G401 (cell line): Measurements from ENCODE around the gene MRPL14. TPM values are rescaled to one million over a fixed set of nuclear protein-coding genes. Genes with fewer than 3 reads are reported as not detected.

Source experiments
- DNase-seq: peaks from one replicate; pipeline ENCODE4 v3.0.0-alpha.2; 2015; ENCODE audit warnings: low spot score
- in situ Hi-C: cut with HindIII; loops from 2 replicates; pipeline ENCODE4 v1.10.0; 2016; ENCODE audit warnings: low sequenced_read_pairs, mixed read lengths
- total RNA-seq: library from RNA; depleted of rRNA; stranded (reverse); fragments of >200 nt; shearing (Covaris generic); gene quantifications from 2 replicates; pipeline ENCODE4 v1.2.3, GENCODE V29; 2014

The MRPL14 gene
- total RNA-seq, 1 experiment from 2014 or later, result 76.4 TPM

DNA sequence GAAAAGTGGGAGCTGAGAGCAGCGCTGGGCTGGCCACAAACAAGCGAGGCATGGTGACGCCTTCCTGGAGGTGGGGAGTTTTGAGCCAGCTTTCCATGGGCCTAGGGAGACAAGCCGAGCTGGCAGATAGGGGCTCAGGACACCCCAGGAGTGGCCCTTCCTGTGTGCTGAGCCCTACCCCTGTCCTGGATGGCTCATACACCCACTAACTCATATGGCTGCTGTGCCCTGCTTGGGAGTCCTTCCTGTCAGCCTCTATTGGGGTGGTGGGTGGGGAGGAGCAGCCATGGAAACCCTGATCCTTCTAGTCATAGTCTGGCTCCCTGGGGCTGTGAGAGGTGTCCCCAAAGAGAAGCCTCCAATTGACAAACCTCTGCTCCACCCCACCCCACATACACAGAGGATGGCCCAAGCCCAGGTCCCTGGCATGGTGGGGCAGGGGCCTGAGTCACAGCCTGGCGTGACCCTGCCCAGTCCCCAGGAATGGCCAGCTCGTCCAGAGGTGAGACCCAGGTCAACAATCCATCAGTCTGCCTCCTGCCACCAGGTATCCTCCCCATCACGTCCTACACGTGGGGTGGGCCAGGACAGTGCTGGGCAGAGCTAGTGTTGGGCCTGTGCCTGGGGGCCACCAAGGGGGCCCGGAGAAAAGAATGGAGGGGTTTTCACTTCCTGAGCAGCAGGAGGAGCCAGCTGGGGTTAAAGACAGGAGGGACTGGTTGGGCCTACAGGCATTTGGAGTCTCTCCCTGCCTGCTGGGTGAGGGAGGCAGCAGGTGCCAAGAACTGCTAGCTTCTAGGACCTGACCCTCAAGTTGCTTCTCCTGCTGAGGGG, 52.2 kb downstream of the MRPL14 start:
- in situ Hi-C loops, result no loop called here

DNA sequence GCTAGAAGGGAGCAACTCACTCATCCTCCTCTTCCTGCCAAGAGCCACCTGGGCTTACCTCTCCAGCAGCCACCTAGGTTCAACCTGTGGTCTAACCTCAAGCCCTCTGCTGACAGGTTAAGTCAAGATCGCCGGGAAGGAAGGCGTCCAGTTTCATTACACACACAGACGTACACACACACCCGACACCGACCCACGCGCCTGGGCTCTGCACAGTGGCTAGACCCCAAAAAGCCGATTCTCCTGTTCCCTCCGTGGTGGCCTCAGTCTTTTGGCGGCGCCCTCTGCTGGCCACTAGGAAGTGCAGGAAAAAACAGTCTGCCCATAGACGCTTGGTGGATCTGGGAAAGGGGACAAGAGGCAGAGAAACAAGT, 52.8 kb downstream of the MRPL14 start:
- in situ Hi-C loops, result no loop called here
- DNase-seq, result peak; percentile 88

More for the DNA sequence above, 52.2 kb downstream of the MRPL14 start:
- no peak for DNase-seq

DNA sequence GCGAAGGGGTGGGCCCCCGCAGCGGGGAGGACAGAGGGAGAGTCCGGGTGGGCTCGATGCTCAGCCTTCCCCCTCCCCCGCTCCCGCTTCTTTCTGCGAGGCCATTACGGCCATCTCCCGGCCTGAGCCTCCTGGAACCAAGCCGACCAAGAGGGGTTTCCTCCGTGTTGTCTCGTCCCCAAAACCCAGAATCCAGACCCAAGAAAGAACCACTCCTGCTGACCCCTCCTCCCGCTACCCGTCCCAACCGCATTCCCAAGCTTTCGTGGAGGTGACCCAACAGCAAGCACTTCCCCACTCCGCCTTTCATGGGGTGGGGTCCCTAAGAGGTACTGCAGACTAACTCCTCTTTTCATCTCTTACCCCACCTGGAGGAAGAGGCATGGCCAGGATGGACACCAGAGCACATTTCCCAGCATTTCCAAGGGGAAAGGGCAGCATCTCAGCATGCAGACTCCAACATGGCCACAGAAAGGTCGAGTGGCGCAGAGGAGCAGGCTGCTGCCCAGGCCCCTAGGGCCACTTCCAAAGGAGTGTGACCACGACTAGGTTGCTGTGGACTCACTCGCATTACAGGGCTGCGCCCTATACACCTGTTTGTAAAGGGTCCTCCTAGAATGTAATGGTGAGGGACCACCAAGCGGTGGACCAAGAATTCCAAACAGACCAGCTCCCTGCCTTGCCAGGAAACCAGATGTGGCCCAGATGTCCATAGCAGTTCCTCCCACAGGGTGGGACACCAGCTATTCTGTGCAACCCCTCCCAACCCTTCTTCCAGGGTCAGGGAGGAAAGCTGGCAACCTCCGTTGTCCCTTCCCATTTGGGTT, 53.4 kb downstream of the MRPL14 start:
- in situ Hi-C loops, result no loop called here
- DNase-seq, result no peak

DNA sequence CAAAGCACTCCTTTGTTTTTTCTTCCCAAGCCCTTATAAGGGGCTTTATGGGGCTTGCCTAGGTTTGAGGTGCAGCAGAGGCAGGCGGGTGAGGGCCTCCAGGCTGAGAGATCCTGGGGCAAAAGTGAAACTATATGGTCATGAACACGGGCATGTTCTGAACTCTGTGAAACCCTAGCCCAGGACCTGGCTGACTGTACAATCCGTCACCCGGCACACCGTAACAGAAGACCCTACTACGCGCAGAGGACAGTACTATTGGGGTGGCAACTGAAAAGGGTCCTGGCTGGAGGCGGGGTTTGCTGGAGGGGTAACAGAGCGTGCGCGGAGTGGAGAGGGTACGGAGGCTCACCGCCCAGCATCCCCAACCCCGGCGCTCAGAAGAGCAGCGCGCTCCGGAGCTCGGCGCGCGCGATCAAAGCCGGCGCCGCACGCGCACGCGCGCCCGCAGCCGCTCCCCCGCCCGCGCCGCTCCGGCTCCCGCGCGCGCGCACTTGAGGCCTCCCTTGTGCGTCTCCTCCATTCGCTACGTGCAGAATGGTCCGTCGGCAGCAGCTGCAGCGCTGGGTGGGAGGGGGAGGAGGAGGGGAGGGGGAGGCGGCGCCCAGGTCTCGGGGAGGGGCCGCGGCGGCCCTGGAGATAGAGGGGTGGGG, 54.2 kb downstream of the MRPL14 start:
- in situ Hi-C loops, result no loop called here

DNA sequence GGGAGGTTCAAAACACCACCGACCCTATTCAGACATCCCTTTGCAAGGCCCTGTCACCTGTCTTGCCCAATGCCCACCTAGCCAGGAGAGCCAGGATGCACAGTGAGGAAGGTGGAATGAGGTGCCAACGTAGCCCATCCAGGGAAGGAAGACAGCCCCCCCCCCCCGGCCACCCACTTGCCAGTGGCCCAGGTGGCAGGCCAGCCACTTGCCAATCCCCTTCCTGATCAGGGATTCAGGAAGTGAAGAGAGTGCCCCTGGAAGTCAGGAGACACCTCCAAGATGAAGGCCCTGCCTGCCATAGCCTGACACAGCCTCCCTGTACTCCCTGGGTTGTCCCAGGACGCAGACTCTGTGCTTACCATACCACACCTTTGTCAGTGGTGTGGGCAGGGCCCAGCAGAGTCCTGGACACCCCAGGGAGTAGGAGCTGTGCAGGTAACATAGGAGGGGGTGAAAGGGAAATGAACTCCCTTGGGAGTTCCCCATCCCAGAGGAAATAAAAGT, 54.7 kb downstream of the MRPL14 start:
- in situ Hi-C loops, result no loop called here
- no peak for DNase-seq

More for the DNA sequence above, 54.2 kb downstream of the MRPL14 start:
- DNase-seq, result peak; percentile 84

DNA sequence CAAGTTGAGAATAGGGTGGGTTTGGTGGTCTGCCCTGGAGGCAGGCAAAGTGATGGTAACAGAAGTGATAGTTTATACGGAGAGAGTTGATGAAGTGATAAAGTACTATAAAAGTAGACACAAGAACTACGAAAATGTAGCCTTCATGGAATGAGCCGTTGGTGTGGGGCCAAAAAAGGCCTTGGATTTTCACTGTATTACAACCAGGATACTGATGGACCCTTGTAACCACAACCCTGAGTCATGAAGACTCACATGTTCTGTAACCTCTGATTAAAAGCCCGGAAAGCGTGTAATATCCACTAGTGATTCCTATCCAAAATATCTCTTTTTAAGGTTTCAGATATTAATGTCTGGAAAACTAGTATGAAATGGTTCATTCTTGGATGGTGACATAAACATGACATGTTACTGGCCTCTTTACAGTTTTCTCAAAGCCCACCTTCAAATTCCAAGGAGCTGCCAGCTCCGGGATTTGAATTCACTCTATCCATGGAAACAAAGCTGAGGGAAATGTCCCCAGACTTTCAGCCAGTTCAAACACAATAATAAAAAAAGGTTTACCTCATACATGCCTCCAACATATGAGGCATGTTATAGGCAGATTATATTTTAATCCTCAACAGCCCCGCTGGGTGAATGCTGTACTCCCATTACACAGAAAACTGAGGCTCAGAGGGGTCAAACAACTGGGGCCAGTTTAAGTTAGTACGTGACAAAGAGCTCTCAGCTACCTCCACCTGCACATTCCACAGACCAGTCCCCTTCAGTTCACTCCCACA, 55.4 kb downstream of the MRPL14 start:
- no peak for DNase-seq
- in situ Hi-C loops, result no loop called here

DNA sequence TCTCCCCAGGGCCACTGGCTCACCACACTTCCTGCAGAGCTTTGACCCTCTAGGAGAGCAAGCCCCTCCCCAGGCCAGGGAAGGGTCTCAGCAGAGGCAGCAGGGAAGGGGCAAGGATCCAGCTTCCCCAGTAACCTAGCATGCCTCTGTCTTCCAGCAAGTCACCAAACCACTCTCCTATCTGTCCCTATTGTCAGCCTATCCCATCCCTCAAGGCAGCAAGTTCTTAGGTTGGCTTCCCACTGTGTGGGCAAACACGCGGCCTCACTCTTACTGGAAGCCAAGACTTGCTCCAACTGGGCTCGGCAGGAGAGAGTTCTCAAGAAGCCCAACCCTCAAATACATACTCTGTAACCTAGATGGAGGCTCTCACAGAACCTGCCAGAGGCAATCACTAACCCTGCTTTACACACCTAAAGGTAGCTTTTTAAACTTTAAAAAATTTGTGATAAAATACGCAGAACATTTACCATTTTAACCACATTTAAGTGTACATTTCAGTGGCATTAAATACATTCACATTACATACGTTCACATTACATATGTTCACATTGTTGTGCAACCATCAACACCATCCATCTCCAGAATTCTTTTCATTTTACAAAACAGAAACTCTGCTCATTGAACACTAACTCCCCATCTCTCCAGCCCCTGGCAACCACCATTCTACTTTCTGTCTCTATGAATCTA, 58.5 kb downstream of the MRPL14 start:
- in situ Hi-C loops, result no loop called here
- DNase-seq, result no peak

DNA sequence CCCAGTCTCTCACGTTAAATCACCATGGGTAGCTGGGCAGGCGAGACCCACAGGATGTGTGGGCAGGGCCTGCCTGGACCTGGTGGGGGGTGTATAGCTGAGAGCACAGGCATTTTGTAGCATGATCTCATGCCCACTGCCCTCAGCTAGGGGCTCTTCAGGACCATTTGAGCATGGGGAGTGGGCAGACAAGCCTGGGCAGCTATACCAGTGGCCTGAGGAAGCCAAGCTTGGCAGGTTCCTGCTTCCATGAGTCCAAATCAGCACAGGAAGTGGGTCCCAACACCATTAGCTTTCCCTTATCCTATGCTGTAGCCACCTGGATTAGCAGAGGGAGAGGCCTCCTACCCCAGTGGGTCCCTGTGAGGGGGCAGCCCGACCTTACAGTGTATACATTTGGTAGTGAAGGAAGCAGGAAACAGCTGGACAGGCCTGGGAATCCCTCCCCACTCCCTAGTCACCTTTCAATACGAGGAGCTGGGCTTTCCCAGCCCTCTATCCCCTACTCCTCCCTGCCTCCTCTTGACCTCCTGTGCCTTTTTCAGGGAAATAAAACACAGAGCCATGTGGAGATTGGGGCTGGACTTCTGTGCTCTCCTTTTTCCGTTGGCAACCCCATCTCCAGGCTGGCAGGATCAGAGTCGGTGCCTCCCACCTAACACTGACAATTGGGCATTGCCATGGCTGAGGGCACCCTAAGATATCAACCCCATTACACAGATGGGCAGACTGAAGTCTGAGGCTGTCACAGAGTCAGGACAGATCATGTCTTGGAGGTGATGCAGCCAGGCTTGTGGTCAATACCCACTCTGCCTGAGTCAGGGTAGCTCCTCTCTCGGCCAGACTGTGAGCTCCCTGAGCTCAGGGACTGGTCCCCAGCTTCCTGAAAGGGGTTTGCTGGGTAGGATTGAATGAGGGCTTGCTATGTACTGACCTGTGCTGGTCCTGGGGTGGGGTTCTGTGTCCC, 59.8 kb downstream of the MRPL14 start:
- no peak for DNase-seq
- in situ Hi-C loops, result no loop called here

DNA sequence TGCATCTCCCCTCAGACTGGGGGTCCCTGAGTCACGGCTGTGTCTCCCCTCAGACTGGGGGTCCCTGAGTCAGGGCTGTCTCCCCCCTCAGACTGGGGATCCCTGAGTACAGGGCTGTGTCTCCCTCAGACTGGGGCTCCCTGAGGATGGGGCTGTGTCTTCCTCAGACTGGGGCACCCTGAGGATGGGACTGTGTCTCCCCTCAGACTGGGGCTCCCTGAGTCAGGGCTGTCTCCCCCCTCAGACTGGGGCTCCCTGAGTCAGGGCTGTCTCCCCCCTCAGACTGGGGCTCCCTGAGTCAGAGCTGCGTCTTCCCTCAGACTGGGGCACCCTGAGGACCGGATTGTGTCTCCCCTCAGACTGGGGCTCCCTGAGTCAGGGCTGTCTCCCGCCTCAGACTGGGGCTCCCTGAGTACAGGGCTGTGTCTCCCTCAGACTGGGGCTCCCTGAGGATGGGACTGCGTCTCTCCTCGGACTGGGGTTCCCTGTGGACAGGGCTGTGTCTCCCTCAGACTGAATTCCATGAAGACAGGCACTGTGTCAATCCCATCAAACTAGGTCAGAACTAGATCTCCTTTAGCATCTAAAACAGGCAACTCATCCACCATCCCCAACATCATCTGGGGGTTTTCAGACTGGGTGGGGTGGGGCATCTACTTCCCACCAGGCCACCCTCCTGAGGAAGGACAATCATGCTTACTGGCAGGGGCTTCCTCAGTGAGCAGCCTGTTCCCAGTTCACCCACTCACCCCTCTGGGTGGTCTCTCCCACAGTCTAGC, 60.7 kb downstream of the MRPL14 start:
- no peak for DNase-seq
- in situ Hi-C loops, result no loop called here

DNA sequence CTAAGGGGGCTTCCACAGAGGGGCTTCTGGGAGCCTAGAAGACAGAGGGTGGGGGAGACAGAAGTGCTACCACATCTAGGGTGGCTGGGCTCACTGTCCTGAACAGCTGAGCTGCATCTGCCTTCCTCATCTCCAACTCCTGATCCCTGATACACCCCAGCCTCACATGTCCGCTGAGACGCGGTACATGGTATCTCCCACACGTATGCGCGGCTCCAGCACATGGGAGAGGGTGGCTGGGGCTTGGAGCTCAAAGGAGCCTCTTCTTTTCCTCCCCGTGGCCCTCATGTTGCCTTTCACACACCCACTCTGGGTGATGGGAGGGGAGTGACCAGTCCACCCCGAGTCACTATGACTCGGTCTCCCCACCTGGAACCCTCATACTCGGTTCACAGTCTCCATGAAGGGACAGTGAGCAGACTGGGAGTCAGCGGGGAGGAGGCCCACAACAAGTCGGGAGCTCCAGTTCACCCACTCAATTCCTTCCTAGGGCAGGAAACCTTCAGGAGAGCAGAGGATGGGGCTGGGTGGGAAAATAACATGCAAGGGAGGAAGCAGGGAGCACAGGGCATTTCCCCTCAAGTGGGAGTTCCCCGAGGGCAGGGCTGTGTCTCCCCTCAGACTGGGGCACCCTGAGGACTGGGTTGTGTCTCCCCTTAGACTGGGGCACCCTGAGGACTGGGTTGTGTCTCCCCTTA, 61.7 kb downstream of the MRPL14 start:
- in situ Hi-C loops, result no loop called here
- DNase-seq, result no peak

DNA sequence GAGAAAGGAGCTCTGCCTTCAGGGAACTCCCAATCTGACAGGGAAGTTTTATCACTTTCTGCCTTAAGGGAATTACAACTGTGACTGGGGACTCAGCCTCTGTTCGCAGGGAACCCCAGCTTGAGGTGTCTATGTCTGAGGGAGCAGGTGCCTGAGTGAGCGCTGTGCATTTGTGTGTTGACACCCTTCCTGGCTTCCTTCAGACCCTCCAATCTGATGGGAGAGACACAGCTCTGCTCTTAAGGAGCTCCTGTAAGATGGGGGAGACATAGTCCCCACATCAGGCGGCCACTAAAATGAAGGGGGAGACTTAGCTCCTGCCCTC, 62.3 kb downstream of the MRPL14 start:
- in situ Hi-C loops, result no loop called here
- DNase-seq, result no peak

DNA sequence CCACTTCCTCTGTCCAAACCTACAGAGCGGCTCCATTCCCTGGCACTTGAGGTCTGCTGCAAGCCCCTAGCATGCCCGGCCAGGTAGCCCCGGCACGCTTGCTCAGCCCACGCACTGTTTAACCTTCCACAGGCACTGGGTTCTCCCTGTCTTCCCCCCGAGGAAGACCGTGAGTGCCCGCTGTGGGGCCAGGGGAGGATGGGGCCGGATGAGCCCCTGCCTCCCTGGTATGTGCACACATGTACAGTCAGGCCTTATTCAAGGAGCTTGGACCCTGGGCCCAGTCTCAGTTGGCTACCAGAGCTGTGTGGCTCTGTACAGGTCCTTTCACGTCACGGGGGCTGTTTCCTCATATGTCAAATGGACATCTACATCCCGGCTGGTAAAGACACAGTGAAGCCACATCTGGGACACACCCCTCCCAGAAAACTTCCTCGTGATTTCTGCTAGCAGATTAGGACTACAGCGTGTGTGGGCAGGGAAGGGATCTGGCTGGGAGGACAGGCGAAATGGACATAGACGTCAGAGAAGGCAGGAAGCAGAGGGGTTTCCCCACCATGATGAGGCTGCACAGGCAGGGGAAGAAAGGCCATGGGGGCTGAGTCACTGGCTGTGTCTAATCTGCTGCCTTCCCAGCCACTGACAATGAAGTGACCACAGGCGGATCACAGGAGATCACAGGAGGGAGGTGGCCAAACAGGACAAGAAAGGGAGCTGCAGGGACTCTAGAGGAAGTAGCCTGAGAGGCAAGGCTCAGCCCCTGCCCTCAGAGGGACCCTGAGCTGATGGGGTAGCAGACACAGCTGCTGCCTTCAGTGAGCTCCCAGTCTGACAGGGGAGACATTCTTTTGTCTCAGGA, 62.9 kb downstream of the MRPL14 start:
- in situ Hi-C loops, result no loop called here
- no peak for DNase-seq

DNA sequence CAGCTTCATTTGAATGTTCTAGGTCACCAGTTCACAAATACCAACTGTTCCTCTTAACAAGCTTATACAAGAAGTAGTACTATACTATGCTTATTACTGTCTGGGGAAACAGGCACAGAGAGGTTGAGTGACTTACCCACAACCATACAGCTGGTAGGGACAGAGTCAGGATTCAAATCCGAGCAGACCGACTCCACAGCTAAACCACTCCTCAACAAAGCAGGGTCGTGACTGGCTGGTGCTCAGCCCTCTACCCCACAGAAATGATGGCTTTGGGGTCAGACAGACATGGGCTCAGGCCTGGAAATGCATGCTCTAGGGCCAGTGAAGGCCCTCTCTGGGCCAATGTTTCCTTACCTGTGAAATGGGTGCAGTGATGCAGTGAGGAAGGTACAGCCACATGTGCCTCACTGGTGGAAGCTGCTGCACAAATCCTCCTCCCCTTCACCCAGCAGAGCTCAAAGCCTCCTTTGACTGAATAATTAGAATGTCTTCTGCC, 63.6 kb downstream of the MRPL14 start:
- no peak for DNase-seq
- in situ Hi-C loops, result no loop called here
